ENCODE results near the gene FRMD8.

DNA sequence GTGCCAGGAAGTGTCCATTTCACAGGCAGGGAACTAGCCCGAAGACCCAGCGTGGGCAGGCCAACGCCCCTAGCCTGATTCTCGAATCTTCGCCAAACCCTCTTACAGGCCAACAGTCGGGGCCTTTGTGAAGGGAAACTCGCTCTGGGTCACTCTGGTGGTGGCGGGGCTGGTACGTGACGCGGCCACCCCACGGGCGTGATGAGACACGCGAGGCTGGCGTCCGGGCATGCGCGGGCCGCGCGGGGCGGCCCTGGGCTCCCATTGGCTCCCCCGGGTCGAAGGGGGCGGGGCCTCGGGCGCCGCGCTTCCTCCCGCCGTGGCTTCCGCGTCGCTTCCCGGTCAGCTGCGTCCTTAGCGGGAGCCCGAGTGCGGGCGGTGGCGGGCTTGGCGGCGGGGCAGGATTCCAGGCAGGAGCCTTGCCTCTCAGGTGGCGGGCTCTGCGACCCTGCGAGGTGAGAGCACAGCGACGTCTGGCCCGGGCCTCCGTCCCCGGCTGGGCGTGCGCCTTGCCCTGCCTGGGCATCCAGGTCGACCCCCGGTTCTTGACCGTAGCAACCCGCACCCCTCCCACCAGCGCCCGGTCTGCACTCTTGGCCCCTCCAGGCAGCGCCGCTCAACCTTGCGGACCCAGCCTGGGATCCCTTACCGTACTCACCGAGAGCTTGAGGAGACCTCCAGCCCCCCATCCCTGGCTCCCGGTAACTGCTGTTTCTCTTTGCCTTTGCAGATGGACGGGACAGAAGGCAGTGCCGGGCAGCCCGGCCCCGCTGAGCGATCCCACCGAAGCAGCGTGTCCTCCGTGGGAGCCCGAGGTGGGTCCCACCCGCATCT lies at the start of gene FRMD8:
- peak; percentile 76; the same call in 1 of the 2 replicates for TF ChIP-seq NR4A1 (CRISPR knock-in tag; IDR thresholded peaks at IDR 0.05)
- 0 out of 2 replicates have a peak, but pooled peaks have one; percentile 89 for TF ChIP-seq NR4A1 (tag; IDR thresholded peaks at IDR 0.05)
- no peak for TF ChIP-seq SNRNP70 (optimal IDR thresholded peaks at IDR 0.05; ENCODE audit: low read depth, low read length)
- TF ChIP-seq, protein P1, sequence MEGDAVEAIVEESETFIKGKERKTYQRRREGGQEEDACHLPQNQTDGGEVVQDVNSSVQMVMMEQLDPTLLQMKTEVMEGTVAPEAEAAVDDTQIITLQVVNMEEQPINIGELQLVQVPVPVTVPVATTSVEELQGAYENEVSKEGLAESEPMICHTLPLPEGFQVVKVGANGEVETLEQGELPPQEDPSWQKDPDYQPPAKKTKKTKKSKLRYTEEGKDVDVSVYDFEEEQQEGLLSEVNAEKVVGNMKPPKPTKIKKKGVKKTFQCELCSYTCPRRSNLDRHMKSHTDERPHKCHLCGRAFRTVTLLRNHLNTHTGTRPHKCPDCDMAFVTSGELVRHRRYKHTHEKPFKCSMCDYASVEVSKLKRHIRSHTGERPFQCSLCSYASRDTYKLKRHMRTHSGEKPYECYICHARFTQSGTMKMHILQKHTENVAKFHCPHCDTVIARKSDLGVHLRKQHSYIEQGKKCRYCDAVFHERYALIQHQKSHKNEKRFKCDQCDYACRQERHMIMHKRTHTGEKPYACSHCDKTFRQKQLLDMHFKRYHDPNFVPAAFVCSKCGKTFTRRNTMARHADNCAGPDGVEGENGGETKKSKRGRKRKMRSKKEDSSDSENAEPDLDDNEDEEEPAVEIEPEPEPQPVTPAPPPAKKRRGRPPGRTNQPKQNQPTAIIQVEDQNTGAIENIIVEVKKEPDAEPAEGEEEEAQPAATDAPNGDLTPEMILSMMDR (IDR thresholded peaks at IDR 0.05 in 2 of 3, conservative IDR thresholded peaks at IDR 0.05 in 1 of 3; ENCODE audit: insufficient read depth in 2 of 3, low read depth in 1 of 3, low read length in 3 of 3) = no peak
- TF ChIP-seq POLR2A (conservative IDR thresholded peaks at IDR 0.05) = peak; percentile 84
- TF ChIP-seq NRF1 (conservative IDR thresholded peaks at IDR 0.05 in 1 of 2, IDR thresholded peaks at IDR 0.05 in 1 of 2) = peak; percentile 94 to 95
- TF ChIP-seq POLR2AphosphoS5 (IDR thresholded peaks at IDR 0.05; ENCODE audit: control insufficient read depth, insufficient read depth, low read depth, low read length) = peak; percentile 79; the same call in 1 of the 2 replicates
- TF ChIP-seq, protein P2, sequence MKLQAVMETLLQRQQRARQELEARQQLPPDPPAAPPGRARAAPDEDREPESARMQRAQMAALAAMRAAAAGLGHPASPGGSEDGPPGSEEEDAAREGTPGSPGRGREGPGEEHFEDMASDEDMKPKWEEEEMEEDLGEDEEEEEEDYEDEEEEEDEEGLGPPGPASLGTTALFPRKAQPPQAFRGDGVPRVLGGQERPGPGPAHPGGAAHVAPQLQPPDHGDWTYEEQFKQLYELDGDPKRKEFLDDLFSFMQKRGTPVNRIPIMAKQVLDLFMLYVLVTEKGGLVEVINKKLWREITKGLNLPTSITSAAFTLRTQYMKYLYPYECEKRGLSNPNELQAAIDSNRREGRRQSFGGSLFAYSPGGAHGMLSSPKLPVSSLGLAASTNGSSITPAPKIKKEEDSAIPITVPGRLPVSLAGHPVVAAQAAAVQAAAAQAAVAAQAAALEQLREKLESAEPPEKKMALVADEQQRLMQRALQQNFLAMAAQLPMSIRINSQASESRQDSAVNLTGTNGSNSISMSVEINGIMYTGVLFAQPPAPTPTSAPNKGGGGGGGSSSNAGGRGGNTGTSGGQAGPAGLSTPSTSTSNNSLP (IDR thresholded peaks at IDR 0.05; ENCODE audit: borderline replicate concordance, low read depth, low read length) = no peak
- peak; percentile 71; the same call in 1 of the 2 replicates for TF ChIP-seq MYC (IDR thresholded peaks at IDR 0.05; ENCODE audit: low read depth, low read length)
- no peak for TF ChIP-seq MYC (CRISPR knock-in tag; IDR thresholded peaks at IDR 0.05; ENCODE audit: borderline replicate concordance, low read depth)

All from K562 (cell line).